Activated T-cell treated with anti-CD3 and anti-CD28 coated beads, Interleukin-2, amount 50 U/mL, for 24 hours (primary cell): ENCODE results near the gene TAS2R19.

Experiments used
- DNase-seq: peaks from one replicate; pipeline ENCODE4 v3.0.0-alpha.2; 2020
- H3K27ac Mint-ChIP-seq: 2 replicates; pipeline ENCODE4 v1.8.0; 2020; ENCODE audit warnings: mild to moderate bottlenecking, mixed read lengths
- H3K27me3 Mint-ChIP-seq: 2 replicates; pipeline ENCODE4 v1.8.0; 2020; ENCODE audit warnings: mixed read lengths
- H3K36me3 Mint-ChIP-seq: 2 replicates; pipeline ENCODE4 v1.8.0; 2020; ENCODE audit warnings: low read depth, mixed read lengths
- H3K4me1 Mint-ChIP-seq: 2 replicates; pipeline ENCODE4 v1.8.0; 2020; ENCODE audit warnings: low read depth, mixed read lengths
- H3K4me3 Mint-ChIP-seq: 2 replicates; pipeline ENCODE4 v1.8.0; 2020; ENCODE audit warnings: mild to moderate bottlenecking, moderate library complexity, mixed read lengths
- H3K9me3 Mint-ChIP-seq: 2 replicates; pipeline ENCODE4 v1.8.0; 2020; ENCODE audit warnings: mixed read lengths

Gene TAS2R19

DNA sequence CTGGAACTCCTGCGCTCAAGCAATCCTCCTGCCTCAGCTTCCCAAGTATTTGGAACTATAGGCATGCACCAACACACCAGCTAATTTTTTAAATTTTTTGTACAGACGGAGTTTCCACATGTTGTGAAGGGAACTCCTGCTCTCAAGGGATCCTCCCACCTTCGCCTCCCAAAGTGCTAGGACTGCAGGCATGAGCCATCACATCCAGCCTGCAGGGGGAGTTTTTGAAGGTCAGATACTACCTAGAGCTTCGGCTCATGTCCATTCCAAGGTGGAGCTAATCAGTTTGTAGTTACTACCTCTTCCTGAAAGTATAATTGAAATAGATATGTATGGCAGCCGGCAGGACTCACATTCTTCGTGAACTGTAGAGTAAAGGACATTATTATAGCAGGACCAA is 3.7 kb upstream of the TAS2R19 start:
- H3K27me3 Mint-ChIP-seq, result no peaks in the 10 kb centered on the region
- H3K27ac Mint-ChIP-seq, result no peak overlapping the region
- peaks cover 12% of the 10 kb centered on the region for H3K4me1 Mint-ChIP-seq
- no peak overlapping the region for H3K4me3 Mint-ChIP-seq
- peaks cover 65% of the 10 kb centered on the region for H3K36me3 Mint-ChIP-seq
- DNase-seq, result no peak
- H3K9me3 Mint-ChIP-seq, result peaks cover 8% of the 10 kb centered on the region

DNA sequence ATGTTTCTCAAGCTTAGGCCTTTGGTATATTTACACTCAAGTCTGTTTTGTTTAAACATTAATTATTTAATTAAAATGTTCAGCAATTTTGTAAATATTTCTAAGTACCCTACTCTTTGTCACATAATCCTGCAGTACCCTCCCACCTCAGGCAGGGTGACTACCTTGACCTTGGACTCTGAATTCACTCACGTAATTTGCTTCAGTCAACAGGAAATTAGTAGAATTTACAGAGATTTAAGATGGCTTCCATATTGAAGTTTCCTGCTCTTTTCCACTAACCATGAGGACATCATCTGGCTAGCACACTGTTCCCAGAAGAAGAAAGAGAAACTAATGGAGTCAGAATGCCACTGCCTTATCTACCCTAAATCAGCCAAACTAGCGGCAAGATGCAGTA is 967 bp upstream of the TAS2R19 start:
- Mint-ChIP-seq H3K4me1 (peaks cover 10% of the 10 kb centered on the region), H3K27ac (no peak overlapping the region), H3K9me3 (peaks cover 5% of the 10 kb centered on the region), H3K36me3 (peaks cover 64% of the 10 kb centered on the region), H3K27me3 (no peaks in the 10 kb centered on the region), H3K4me3 (no peak overlapping the region)
- no peak for DNase-seq

DNA sequence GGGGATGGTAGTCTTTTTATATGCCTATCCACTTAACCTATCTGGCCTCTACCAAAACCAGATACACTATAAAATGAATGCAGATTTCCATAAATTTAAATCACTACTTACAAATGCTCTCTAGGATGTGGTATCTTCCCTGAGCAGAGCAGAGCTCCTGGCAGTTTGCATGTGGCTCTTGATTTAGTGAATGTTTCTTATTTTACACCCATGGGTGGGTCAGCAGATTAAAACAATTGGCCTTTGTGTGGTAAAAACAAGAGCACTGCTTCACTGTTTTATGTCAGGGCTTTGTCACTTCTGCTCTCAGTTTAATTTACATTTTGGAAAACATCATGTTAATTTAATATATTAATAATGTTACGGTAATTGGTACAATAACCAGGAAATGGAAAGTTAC is 5.5 kb downstream of the TAS2R19 start:
- no peaks in the 10 kb centered on the region for H3K9me3 Mint-ChIP-seq
- H3K36me3 Mint-ChIP-seq, result peaks cover 51% of the 10 kb centered on the region
- H3K27ac Mint-ChIP-seq, result no peak overlapping the region
- H3K4me3 Mint-ChIP-seq, result no peak overlapping the region
- no peaks in the 10 kb centered on the region for H3K27me3 Mint-ChIP-seq
- DNase-seq, result no peak
- peaks cover 12% of the 10 kb centered on the region for H3K4me1 Mint-ChIP-seq

DNA sequence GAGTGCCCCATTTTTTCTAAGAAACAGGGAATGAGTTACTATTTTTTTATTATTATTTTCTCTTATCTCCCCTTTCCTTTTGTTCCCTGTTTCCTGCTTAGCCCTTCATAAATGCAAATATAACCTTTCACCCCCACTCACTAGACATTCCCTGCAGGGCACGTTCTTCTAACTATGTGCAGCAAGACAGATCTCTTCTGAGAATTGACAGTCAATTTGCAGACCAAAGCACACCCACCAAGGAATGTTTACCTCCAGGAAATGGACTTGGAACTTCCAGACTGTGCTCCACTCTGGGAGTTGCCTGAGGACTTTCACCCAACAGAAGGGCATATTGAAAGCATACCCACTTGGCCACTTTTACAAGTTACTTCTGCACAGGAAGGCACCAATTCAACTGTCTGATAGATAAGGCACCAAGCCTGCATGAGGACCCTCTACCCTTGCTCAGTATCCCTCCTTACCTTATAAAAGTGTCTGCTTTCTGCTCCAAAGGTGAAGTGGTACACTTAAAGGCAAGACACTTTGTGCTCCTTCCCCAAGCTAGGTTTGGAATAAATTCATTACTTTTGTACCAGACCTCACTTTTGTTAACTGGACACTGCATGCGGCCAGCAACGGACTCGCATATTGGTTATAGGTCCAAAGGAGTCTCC is 6.5 kb downstream of the TAS2R19 start:
- Mint-ChIP-seq H3K36me3 (peaks cover 46% of the 10 kb centered on the region), H3K9me3 (no peaks in the 10 kb centered on the region), H3K4me3 (no peak overlapping the region), H3K27ac (no peak overlapping the region), H3K4me1 (peaks cover 6% of the 10 kb centered on the region), H3K27me3 (no peaks in the 10 kb centered on the region)
- DNase-seq, result no peak

DNA sequence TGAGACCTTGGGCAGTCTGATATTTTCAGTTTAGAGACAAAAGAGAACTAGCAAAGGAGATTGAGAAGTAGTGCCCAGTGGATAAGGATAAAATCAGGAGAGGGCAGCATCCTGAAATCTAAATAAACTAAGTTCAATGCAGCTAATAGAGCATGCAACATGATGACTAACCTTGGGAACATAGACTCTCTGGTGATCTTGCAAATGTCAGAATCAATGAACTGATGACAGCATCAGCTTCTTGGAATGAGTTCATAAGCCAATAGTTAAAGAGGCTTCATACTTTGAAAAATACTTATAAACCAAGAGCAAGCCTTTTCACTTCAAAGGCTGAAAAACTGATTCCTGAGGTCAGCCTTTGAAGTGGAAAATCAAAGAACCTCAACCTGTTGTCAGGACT is 8.2 kb downstream of the TAS2R19 start:
- H3K9me3 Mint-ChIP-seq, result no peaks in the 10 kb centered on the region
- DNase-seq, result no peak
- H3K4me1 Mint-ChIP-seq, result peaks cover 6% of the 10 kb centered on the region
- H3K27me3 Mint-ChIP-seq, result no peaks in the 10 kb centered on the region
- H3K4me3 Mint-ChIP-seq, result no peak overlapping the region
- H3K36me3 Mint-ChIP-seq, result peaks cover 46% of the 10 kb centered on the region
- no peak overlapping the region for H3K27ac Mint-ChIP-seq

DNA sequence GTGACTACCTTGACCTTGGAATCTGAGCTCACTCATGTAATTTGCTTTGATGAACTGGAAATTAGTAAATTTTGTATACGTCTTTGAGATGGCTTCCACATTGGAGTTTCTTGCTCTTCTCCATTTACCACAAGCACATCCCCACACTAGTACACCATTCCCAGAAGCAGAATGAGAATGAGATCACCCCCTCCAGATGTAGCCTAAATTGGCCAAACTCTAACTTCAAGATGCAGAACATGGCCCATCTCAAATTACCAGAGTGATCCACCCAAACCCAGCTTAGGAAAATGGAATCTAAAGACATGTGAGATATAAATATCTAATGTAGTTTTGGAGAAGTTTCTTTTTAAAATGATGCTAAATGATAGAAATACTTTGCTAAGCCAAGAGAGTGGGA is 14.8 kb downstream of the TAS2R19 start:
- no peak overlapping the region for H3K4me3 Mint-ChIP-seq
- no peaks in the 10 kb centered on the region for H3K27me3 Mint-ChIP-seq
- DNase-seq, result no peak
- no peaks in the 10 kb centered on the region for H3K9me3 Mint-ChIP-seq
- H3K27ac Mint-ChIP-seq, result no peak overlapping the region
- peaks cover 29% of the 10 kb centered on the region for H3K36me3 Mint-ChIP-seq
- no peaks in the 10 kb centered on the region for H3K4me1 Mint-ChIP-seq

DNA sequence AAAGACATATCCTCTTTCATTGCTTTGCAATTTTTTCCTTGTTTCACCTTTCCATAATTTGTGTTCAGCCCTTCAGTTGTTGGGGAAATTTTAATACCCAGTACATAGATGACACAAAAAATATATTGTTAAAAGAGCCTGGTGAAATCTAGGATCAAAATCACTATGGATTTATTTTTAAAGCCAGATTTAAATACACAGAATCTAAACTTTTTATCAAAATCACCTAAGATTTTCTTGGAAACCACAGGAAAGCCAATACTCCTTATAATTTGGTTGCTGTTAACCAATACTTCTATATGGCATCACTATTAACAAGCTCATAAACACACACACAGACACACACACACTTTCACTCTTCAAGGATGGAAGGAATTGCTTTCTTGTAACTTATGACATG is 24.2 kb downstream of the TAS2R19 start, which contains the start of gene TAS2R20:
TSS of gene TAS2R20 (minus strand) at position 101 of the 400 bp plus-strand sequence. CDS start 429 bp downstream, outside the sequence.
- Mint-ChIP-seq H3K36me3 (peaks cover 36% of the 10 kb centered on the region), H3K4me1 (no peaks in the 10 kb centered on the region), H3K27ac (no peak within 1 kb of the TSS), H3K4me3 (no peak within 1 kb of the TSS), H3K9me3 (peaks cover 4% of the 10 kb centered on the region), H3K27me3 (no peaks in the 10 kb centered on the region)
- DNase-seq, result no peak

DNA sequence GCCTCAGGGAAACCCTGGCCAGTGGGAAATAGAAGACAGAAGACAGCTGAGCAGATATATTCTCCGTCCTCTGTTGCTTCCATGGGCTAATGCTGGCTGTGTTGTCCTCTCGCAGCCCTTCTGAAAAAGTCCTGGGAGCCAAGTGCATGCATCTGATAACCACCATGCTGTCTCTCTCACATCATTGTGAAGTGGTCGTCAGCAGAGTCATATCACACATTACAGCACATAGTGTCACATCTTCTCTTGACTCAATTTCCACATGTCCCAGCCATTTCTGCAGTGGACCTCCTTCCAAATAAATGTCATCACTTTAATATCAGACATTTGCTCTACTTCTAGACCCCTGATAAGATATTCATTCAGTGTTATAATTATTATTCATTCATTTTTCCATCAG is 28.1 kb downstream of the TAS2R19 start:
- peaks cover 6% of the 10 kb centered on the region for H3K4me1 Mint-ChIP-seq
- DNase-seq, result no peak
- peaks cover 12% of the 10 kb centered on the region for H3K9me3 Mint-ChIP-seq
- H3K27me3 Mint-ChIP-seq, result no peaks in the 10 kb centered on the region
- H3K4me3 Mint-ChIP-seq, result no peak overlapping the region
- no peak overlapping the region for H3K27ac Mint-ChIP-seq
- peaks cover 53% of the 10 kb centered on the region for H3K36me3 Mint-ChIP-seq

DNA sequence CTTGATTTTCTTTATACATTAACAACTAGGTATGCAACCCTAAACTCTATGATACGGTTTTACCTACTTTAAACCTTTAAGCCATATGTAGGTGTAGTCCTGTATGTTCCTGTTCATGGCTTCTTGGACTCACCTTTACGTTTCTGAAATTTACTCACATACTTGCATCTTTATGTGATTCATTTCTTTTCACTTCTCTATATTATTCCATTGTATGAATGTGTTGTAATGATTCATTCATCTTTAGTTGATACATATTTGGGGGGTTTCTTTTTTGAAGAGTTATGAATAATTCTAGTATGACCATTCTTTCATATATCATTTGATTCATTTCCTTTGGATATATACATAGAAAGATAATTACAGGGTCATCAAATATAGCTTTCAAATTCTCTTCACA is 33.3 kb downstream of the TAS2R19 start:
- Mint-ChIP-seq H3K27me3 (no peaks in the 10 kb centered on the region), H3K9me3 (peaks cover 12% of the 10 kb centered on the region), H3K36me3 (peaks cover 32% of the 10 kb centered on the region), H3K4me3 (no peak overlapping the region), H3K27ac (no peak overlapping the region), H3K4me1 (peaks cover 27% of the 10 kb centered on the region)
- DNase-seq, result no peak

DNA sequence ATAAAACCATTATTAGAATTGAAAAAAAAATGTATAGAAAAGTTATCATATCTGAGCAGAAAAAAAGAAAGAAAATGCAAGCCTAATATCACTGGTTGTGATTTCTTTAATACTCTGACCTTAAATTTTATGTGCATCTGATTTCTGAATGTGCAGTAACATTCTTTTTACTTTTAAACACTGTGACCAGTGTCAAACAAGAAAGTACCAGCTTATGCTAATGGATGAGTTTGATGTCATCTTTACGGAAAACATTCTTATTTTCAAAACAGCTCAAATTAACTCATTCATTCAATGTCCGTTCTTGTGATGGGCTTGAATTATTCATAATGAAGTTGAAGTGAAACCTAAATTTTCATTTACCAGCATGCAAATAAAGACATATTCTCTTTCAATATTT is 35.6 kb downstream of the TAS2R19 start, which contains the start of gene TAS2R50:
TSS of gene TAS2R50 (minus strand) at position 101 of the 400 bp plus-strand sequence. CDS start at position 49, 52 bp downstream.
- no peak for DNase-seq
- Mint-ChIP-seq H3K36me3 (peaks cover 14% of the 10 kb centered on the region), H3K4me1 (peaks cover 48% of the 10 kb centered on the region), H3K4me3 (no peak within 1 kb of the TSS), H3K27ac (no peak within 1 kb of the TSS), H3K9me3 (peaks cover 10% of the 10 kb centered on the region), H3K27me3 (no peaks in the 10 kb centered on the region)

DNA sequence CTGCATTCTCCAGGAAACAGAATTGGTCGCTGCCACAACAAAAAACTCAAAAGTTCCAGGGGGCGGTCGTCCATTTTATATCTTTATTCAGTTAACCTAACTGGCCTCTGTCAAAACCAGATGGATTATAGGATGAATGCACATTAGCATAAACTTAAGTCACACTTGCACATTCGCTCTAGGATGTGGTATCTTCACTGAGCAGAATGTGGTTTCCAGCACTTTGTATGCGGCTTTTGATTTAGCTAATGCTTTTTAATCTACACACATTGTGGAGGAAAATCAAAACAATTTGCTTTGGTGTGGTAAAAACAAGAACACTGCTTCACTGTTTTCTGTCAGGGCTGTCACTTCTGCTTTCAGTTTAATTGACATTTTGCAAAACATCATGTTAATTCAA is 40.2 kb downstream of the TAS2R19 start:
- Mint-ChIP-seq H3K4me1 (peaks cover 55% of the 10 kb centered on the region), H3K36me3 (peaks cover 7% of the 10 kb centered on the region), H3K27ac (no peak overlapping the region), H3K27me3 (no peaks in the 10 kb centered on the region), H3K9me3 (no peaks in the 10 kb centered on the region), H3K4me3 (no peak overlapping the region)
- DNase-seq, result no peak

DNA sequence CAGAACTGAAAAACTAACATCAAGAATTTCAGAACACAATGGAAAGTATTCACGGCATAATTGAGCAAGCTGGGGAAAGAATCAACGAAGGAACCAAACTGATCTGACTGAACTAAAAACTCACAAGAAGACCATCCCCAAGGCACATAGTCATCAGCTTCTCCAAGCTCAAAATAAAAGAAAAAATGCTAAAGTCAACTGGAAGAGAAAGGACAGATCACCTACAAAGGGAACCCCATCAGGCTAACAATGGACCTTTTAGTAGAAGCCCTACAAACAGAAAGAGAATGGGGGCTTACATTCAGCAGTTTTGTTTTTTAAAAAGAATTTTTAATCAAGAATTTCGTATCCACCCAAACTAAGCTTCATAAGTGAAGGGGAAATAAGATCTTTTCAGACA is 47.5 kb downstream of the TAS2R19 start:
- peaks cover 21% of the 10 kb centered on the region for H3K4me1 Mint-ChIP-seq
- no peaks in the 10 kb centered on the region for H3K27me3 Mint-ChIP-seq
- no peak for DNase-seq
- H3K9me3 Mint-ChIP-seq, result no peaks in the 10 kb centered on the region
- H3K4me3 Mint-ChIP-seq, result no peak overlapping the region
- H3K27ac Mint-ChIP-seq, result no peak overlapping the region
- peaks cover 12% of the 10 kb centered on the region for H3K36me3 Mint-ChIP-seq
